Smooth muscle cell (in vitro differentiated cells): ENCODE data around the gene CAMK2G. TPM values are rescaled to one million over a fixed set of nuclear protein-coding genes. Genes with fewer than 3 reads are reported as not detected.

ENCODE experiments used
- DNase-seq: peaks from one replicate; lab custom pipeline; 2025; ENCODE audit not compliant: unreplicated experiment; lab: John Stamatoyannopoulos, UW
- H2AFZ ChIP-seq: fragments of 200-600 bp; sonication (generic); 2 replicates; pipeline ENCODE4 v1.6.0; 2016; ENCODE audit warnings: antibody characterized with exemption, low read depth, mild to moderate bottlenecking
- H3F3A ChIP-seq: fragments of 200-600 bp; sonication (generic); 2 replicates; pipeline ENCODE4 v1.6.0; 2017; ENCODE audit warnings: antibody characterized with exemption, low read depth
- H3K27ac ChIP-seq: fragments of 200-600 bp; sonication (generic); 2 replicates; pipeline ENCODE4 v1.5.1; 2016; ENCODE audit warnings: low read depth, mild to moderate bottlenecking
- H3K27me3 ChIP-seq: fragments of 200-600 bp; sonication (generic); 2 replicates; pipeline ENCODE4 v1.6.1; 2016; ENCODE audit warnings: low read depth, mild to moderate bottlenecking
- H3K36me3 ChIP-seq: fragments of 200-600 bp; sonication (generic); 2 replicates; pipeline ENCODE4 v1.5.1; 2016; ENCODE audit warnings: low read depth
- H3K4me1 ChIP-seq: fragments of 200-600 bp; sonication (generic); 2 replicates; pipeline ENCODE4 v1.5.1; 2016; ENCODE audit warnings: low read depth
- H3K4me2 ChIP-seq: fragments of 200-600 bp; sonication (generic); 2 replicates; pipeline ENCODE4 v1.6.0; 2016; ENCODE audit warnings: mild to moderate bottlenecking
- H3K4me3 ChIP-seq: fragments of 200-600 bp; sonication (generic); 2 replicates; pipeline ENCODE4 v1.5.1; 2016; ENCODE audit warnings: mild to moderate bottlenecking
- H3K79me2 ChIP-seq: fragments of 200-600 bp; sonication (generic); 2 replicates; pipeline ENCODE4 v1.6.0; 2016; ENCODE audit warnings: low read depth, mild to moderate bottlenecking
- H3K9ac ChIP-seq: fragments of 200-600 bp; sonication (generic); 2 replicates; pipeline ENCODE4 v1.6.0; 2016; ENCODE audit warnings: low read depth
- H3K9me3 ChIP-seq: fragments of 200-600 bp; sonication (generic); replicated peaks from 2 replicates; pipeline ENCODE4 v1.5.1; 2016; ENCODE audit warnings: low read depth
- H4K20me1 ChIP-seq: fragments of 200-600 bp; sonication (generic); 2 replicates; pipeline ENCODE4 v1.6.0; 2016; ENCODE audit warnings: low read depth
- WGBS: methylation state at CpG from one replicate; pipeline ENCODE4 v1.1.7; 2016; ENCODE audit warnings: low lambda C conversion rate; 5-methylcytosine and 5-hydroxymethylcytosine counted together
- polyA plus RNA-seq: library from polyadenylated mRNA; unstranded; fragments of >200 nt; fragmentation: Nextera tagmentation; extraction: Ambion mirVana; gene quantifications from 2 replicates; pipeline ENCODE4 v1.2.1, GENCODE V29; 2016
- total RNA-seq: library from RNA; depleted of rRNA; stranded (reverse); fragments of >200 nt; gene quantifications from 2 replicates; pipeline ENCODE4 v1.2.3, GENCODE V29; 2014
- TF ChIP-seq, protein P1 (sequence below): fragments of 200-600 bp; sonication (generic); IDR thresholded peaks from 2 replicates; pipeline ENCODE4 v1.5.1; 2017; ENCODE audit warnings: borderline replicate concordance, mild to moderate bottlenecking, antibody characterized with exemption; ENCODE audit not compliant: insufficient read depth, poor library complexity, severe bottlenecking

Gene CAMK2G
- total and polyA plus RNA-seq, 2 experiments from 2014 or later = 2.2 to 10.8 TPM

DNA sequence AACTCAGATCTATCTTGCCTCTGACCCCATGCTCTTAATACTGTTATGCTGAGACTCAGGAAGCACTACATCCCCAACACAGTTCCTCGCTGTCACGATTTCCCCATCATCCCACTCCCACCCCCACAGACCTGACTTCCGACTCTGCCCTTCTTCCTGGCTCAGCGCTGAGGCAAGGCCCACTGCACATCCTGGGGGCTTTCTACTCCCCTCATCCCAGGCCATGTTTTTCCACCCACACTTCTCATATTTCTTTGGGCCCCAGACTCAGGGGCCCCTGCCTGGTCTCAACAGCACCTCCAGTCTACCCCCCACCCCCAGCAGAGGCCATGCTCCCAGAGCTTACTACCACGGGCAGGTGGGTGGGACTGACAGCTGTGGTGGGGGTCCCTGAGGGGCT lies 55.3 kb downstream of the CAMK2G start:
- H4K20me1 ChIP-seq = no peaks in the 10 kb centered on the region
- no peak overlapping the region for H3K27ac ChIP-seq
- TF ChIP-seq, protein P1, sequence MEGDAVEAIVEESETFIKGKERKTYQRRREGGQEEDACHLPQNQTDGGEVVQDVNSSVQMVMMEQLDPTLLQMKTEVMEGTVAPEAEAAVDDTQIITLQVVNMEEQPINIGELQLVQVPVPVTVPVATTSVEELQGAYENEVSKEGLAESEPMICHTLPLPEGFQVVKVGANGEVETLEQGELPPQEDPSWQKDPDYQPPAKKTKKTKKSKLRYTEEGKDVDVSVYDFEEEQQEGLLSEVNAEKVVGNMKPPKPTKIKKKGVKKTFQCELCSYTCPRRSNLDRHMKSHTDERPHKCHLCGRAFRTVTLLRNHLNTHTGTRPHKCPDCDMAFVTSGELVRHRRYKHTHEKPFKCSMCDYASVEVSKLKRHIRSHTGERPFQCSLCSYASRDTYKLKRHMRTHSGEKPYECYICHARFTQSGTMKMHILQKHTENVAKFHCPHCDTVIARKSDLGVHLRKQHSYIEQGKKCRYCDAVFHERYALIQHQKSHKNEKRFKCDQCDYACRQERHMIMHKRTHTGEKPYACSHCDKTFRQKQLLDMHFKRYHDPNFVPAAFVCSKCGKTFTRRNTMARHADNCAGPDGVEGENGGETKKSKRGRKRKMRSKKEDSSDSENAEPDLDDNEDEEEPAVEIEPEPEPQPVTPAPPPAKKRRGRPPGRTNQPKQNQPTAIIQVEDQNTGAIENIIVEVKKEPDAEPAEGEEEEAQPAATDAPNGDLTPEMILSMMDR = no peak
- no peak overlapping the region for H3K9ac ChIP-seq
- H3K4me2 ChIP-seq = no peak overlapping the region
- H3K4me1 ChIP-seq = peaks cover 3% of the 10 kb centered on the region
- WGBS = 59% methylated on average over 5 of the region's 5 CpGs
- H3K79me2 ChIP-seq = no peaks in the 10 kb centered on the region
- no peaks in the 10 kb centered on the region for H3K9me3 ChIP-seq
- peaks cover 9% of the 10 kb centered on the region for H3F3A ChIP-seq
- DNase-seq = no peak
- no peaks in the 10 kb centered on the region for H3K36me3 ChIP-seq
- no peak overlapping the region for H2AFZ ChIP-seq
- no peak overlapping the region for H3K4me3 ChIP-seq
- H3K27me3 ChIP-seq = no peaks in the 10 kb centered on the region

DNA sequence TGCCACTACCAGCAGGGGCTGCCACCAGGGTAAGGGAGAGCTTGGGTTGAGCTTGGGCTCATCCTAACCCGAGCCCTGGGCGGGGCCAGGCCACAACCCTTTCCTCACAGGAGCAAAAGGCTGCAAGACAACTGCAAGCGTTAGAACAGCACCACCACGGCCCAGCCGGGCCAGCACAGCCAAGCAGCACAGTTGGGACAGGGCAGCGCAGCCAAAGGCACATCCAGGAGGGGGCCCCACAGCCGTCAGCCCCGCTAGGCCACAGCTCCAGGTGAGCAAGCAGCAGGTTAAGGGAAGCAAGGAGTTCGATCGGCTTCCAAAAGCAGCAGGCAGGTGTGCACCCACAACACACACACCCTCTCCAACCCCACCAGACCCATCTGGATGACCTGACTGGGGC lies 56.0 kb downstream of the CAMK2G start:
- peaks cover 9% of the 10 kb centered on the region for H3F3A ChIP-seq
- no peaks in the 10 kb centered on the region for H3K79me2 ChIP-seq
- no peak overlapping the region for H3K9ac ChIP-seq
- no peak for DNase-seq
- TF ChIP-seq, protein P1 = no peak
- no peak overlapping the region for H3K27ac ChIP-seq
- WGBS = 93% methylated on average over 10 of the region's 10 CpGs
- no peaks in the 10 kb centered on the region for H3K27me3 ChIP-seq
- no peaks in the 10 kb centered on the region for H3K36me3 ChIP-seq
- H4K20me1 ChIP-seq = no peaks in the 10 kb centered on the region
- no peak overlapping the region for H3K4me3 ChIP-seq
- no peak overlapping the region for H3K4me2 ChIP-seq
- H2AFZ ChIP-seq = no peak overlapping the region
- H3K4me1 ChIP-seq = peaks cover 3% of the 10 kb centered on the region
- no peaks in the 10 kb centered on the region for H3K9me3 ChIP-seq

DNA sequence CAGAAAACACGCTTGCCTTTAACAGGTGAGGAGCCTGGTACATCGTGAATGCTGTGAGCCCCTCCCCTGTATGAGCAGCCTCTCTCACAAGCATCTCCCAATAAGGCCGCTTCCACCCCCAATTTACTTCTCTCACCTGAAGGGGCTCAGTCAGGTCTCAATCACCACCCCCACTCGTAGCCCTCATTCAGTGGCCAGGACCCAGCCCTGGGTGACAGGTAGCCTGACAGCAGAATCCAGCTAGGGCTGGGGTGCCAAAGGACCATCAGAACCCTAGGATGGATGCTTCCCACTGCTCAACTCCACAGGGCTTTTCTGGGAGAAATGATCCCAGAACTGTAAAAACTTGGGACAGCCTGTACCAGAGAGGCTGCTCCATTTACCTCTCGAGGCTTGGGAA lies 56.5 kb downstream of the CAMK2G start:
- H3F3A ChIP-seq = peaks cover 9% of the 10 kb centered on the region
- no peaks in the 10 kb centered on the region for H3K36me3 ChIP-seq
- TF ChIP-seq, protein P1 = no peak
- H4K20me1 ChIP-seq = no peaks in the 10 kb centered on the region
- no peaks in the 10 kb centered on the region for H3K79me2 ChIP-seq
- no peaks in the 10 kb centered on the region for H3K27me3 ChIP-seq
- no peak overlapping the region for H3K4me3 ChIP-seq
- H3K4me1 ChIP-seq = peaks cover 5% of the 10 kb centered on the region
- H3K9me3 ChIP-seq = no peaks in the 10 kb centered on the region
- H2AFZ ChIP-seq = no peak overlapping the region
- no peak overlapping the region for H3K27ac ChIP-seq
- no peak overlapping the region for H3K4me2 ChIP-seq
- 97% methylated on average over 5 of the region's 5 CpGs for WGBS
- no peak for DNase-seq
- H3K9ac ChIP-seq = no peak overlapping the region

DNA sequence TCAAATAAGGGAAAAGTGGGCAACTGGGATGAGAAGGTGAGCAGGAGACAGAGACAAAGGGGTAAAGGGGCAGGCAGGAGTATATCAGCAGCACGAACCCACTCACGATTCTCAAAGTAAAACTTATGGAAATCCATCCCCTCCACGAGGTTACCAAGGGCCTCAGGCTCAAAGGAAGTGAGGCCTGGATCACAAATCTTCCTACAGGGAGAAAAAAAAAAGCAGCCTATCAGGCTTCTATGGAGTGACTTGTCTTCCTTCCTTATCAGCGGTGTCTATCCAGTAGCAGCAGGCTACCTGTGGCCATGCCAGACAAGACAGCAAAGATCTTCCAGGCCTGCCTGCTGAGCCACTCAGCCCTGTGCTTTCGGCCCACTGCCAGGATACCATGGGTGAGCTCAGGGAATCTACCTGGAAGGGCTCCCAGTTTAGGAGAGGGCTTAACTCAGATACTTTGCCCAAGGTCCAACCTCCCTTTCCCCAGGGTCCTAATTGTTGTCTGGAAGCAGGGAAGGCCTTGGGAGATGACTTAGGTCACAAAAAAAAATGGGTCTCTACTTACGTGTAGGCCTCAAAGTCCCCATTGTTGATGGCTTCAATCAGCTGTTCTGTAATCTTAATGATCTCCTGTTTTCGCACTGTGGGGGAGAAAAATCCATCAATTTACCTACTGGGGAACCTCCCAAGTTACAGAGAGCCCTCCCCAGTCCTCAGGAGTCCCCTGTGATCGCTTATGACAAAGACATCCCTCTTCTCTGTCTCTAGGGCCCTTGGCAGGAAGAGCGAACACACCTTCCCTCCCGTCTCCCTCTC lies 57.2 kb downstream of the CAMK2G start:
- Histone ChIP-seq H3K79me2 (no peaks in the 10 kb centered on the region), H3K4me2 (no peak overlapping the region), H3K36me3 (no peaks in the 10 kb centered on the region), H2AFZ (no peak overlapping the region), H3K27me3 (no peaks in the 10 kb centered on the region), H3F3A (peaks cover 9% of the 10 kb centered on the region), H4K20me1 (no peaks in the 10 kb centered on the region), H3K9me3 (no peaks in the 10 kb centered on the region), H3K4me3 (no peak overlapping the region), H3K9ac (no peak overlapping the region), H3K4me1 (peaks cover 12% of the 10 kb centered on the region), H3K27ac (peak overlapping the region; percentile 62)
- TF ChIP-seq, protein P1 = no peak
- DNase-seq = no peak
- WGBS = 89% methylated on average over 10 of the region's 10 CpGs
